K562 (cell line): ENCODE measurements around the gene PAN3.

ENCODE experiments used
- CBFB ChIP-seq: sonication (generic); formaldehyde crosslinking; IDR thresholded peaks from 2 replicates; pipeline ENCODE4 v1.4.0; 2020; ENCODE audit warnings: mild to moderate bottlenecking, missing genetic modification reagents
- HDAC6 ChIP-seq: IDR thresholded peaks from 2 replicates; pipeline ENCODE4 v1.6.1; 2012; ENCODE audit warnings: low read depth, mild to moderate bottlenecking, control low read depth, inconsistent platforms, low read length, moderate library complexity
- HNRNPK ChIP-seq: fragments of 200-400 bp; formaldehyde crosslinking; IDR thresholded peaks from one replicate; pipeline ENCODE4 v1.6.1; 2018; ENCODE audit warnings: mild to moderate bottlenecking, low read depth, low read length; ENCODE audit not compliant: poor library complexity, severe bottlenecking
- JUNB ChIP-seq: fragments of 450-650 bp; formaldehyde crosslinking; conservative IDR thresholded peaks from 2 replicates; pipeline ENCODE4 v1.4.0; 2020; ENCODE audit warnings: mild to moderate bottlenecking
- MYC ChIP-seq, 2 experiments: fragments of 250-450 bp in 1 of 2; sonication (Bioruptor Pico) in 1 of 2; IDR thresholded peaks; 2 replicates each; pipeline versions ENCODE4 v1.5.1 to v1.6.1; 2012 to 2021; ENCODE audit warnings: low read depth in 2 of 2, borderline replicate concordance in 1 of 2, improper control_type of control experiment in 1 of 2, low read length in 1 of 2, mild to moderate bottlenecking in 1 of 2, moderate library complexity in 1 of 2
- NFIC ChIP-seq: fragments of 450-650 bp; IDR thresholded peaks from 2 replicates; pipeline ENCODE4 v1.6.1; 2017; ENCODE audit warnings: mild to moderate bottlenecking, inconsistent platforms
- SIRT6 ChIP-seq: IDR thresholded peaks from one replicate; pipeline ENCODE4 v1.6.1; 2012; ENCODE audit warnings: low read depth, mild to moderate bottlenecking, control low read depth, inconsistent platforms, low read length, moderate library complexity
- STAG1 ChIP-seq: sonication (generic); formaldehyde crosslinking; IDR thresholded peaks from 2 replicates; pipeline ENCODE4 v1.5.0; 2020; ENCODE audit warnings: missing genetic modification reagents, borderline replicate concordance
- ZHX1 ChIP-seq: fragments of 150-350 bp; conservative IDR thresholded peaks from 2 replicates; pipeline ENCODE4 v1.6.1; 2014; ENCODE audit warnings: low read length
- ZNF324 ChIP-seq: fragments of 250-450 bp; sonication (Bioruptor Pico); IDR thresholded peaks from 2 replicates; pipeline ENCODE4 v1.4.0; 2020; ENCODE audit warnings: mild to moderate bottlenecking
- ZNF785 ChIP-seq: fragments of 250-450 bp; sonication (Bioruptor Pico); IDR thresholded peaks from 2 replicates; pipeline ENCODE4 v1.4.0; 2020; ENCODE audit warnings: mild to moderate bottlenecking
- TF ChIP-seq, protein P1 (sequence below), 3 experiments: IDR thresholded peaks in 2 of 3; conservative IDR thresholded peaks in 1 of 3; 2 replicates each; pipeline ENCODE4 v1.5.1; 2011 to 2012; ENCODE audit warnings: low read length in 3 of 3, mild to moderate bottlenecking in 3 of 3, control low read depth in 2 of 3, improper control_type of control experiment in 1 of 3, inconsistent platforms in 1 of 3, low read depth in 1 of 3, mixed read lengths in 1 of 3, moderate library complexity in 1 of 3; ENCODE audit not compliant: insufficient read depth in 2 of 3
- TF ChIP-seq, protein P2 (sequence below): fragments of 200-800 bp; sonication (Bioruptor generic); IDR thresholded peaks from 2 replicates; pipeline ENCODE4 v1.6.1; 2017; ENCODE audit warnings: missing genetic modification characterization, missing compliant biosample characterization
- TF ChIP-seq, protein P3 (sequence below): fragments of 250-450 bp; sonication (Bioruptor Pico); IDR thresholded peaks from 2 replicates; pipeline ENCODE4 v1.5.0; 2021; ENCODE audit warnings: mild to moderate bottlenecking, moderate library complexity

- TF ChIP-seq, protein P1, sequence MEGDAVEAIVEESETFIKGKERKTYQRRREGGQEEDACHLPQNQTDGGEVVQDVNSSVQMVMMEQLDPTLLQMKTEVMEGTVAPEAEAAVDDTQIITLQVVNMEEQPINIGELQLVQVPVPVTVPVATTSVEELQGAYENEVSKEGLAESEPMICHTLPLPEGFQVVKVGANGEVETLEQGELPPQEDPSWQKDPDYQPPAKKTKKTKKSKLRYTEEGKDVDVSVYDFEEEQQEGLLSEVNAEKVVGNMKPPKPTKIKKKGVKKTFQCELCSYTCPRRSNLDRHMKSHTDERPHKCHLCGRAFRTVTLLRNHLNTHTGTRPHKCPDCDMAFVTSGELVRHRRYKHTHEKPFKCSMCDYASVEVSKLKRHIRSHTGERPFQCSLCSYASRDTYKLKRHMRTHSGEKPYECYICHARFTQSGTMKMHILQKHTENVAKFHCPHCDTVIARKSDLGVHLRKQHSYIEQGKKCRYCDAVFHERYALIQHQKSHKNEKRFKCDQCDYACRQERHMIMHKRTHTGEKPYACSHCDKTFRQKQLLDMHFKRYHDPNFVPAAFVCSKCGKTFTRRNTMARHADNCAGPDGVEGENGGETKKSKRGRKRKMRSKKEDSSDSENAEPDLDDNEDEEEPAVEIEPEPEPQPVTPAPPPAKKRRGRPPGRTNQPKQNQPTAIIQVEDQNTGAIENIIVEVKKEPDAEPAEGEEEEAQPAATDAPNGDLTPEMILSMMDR (IDR thresholded peaks at IDR 0.05 in 2 of 3, conservative IDR thresholded peaks at IDR 0.05 in 1 of 3; ENCODE audit: insufficient read depth in 2 of 3, low read depth in 1 of 3, low read length in 3 of 3), result no peak
- no peak for TF ChIP-seq ZHX1
- TF ChIP-seq ZNF324 (CRISPR knock-in tag), result no peak
- TF ChIP-seq ZNF785 (CRISPR knock-in tag), result no peak
- TF ChIP-seq MYC (IDR thresholded peaks at IDR 0.05; ENCODE audit: low read depth, low read length), result no peak
- TF ChIP-seq MYC (CRISPR knock-in tag; IDR thresholded peaks at IDR 0.05; ENCODE audit: borderline replicate concordance, low read depth), result no peak
- TF ChIP-seq STAG1, result no peak
- no peak for TF ChIP-seq HNRNPK
- TF ChIP-seq, protein P2, sequence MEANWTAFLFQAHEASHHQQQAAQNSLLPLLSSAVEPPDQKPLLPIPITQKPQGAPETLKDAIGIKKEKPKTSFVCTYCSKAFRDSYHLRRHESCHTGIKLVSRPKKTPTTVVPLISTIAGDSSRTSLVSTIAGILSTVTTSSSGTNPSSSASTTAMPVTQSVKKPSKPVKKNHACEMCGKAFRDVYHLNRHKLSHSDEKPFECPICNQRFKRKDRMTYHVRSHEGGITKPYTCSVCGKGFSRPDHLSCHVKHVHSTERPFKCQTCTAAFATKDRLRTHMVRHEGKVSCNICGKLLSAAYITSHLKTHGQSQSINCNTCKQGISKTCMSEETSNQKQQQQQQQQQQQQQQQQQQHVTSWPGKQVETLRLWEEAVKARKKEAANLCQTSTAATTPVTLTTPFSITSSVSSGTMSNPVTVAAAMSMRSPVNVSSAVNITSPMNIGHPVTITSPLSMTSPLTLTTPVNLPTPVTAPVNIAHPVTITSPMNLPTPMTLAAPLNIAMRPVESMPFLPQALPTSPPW (CRISPR knock-in tag), result no peak
- no peak for TF ChIP-seq NFIC
- TF ChIP-seq CBFB, result no peak
- no peak for TF ChIP-seq SIRT6
- no peak for TF ChIP-seq HDAC6
- TF ChIP-seq JUNB, result no peak
- TF ChIP-seq, protein P3, sequence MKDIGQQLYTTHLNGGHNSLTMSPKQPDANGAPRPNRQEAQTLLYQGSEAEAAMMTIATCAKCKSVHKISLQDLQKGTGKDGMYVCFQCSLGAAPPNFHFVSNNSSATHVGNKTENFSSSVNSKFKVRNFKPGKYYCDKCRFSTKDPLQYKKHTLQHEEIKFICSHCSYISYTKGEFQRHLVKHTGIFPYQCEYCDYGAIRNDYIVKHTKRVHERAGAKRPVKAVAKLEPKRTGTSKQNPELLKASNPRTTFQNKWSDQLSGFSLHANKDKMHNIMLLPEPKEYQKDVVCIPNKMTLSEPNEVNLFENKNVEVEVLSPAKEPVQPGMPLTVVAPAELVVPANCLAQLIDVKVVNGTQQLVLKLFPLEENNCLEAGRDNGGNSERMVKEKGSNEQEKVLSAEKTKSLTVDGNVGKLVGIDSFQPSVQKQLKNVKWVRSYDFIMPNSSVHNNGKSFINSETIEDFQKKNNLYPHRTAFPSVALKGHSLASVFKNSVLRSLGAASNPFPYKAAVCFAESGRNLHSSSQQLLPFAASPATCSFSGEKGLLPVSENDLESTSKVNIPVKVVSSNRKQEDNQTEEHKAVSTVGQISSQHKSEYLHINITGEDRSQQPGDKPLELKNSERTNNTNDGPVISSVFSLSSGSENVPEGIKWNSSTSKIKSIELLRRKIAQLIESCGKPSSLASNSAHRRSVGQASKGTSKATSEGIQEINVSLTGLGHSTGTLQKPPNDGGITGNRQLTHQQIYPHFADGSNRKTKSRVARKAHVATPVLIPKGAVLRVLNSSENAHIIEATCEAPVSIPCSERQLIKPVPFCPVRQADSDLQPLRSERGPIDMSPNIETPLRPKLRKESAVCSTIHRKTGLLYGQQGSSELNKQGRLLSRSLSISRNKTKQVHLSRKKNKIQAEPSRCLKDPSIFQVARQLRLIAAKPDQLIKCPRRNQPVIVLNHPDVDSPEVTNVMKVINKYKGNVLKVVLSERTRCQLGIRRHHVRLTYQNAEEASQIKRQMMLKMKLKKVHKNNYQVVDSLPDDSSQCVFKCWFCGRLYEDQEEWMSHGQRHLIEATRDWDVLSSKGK, result no peak
These were observed 168.0 kb downstream of the PAN3 start for GRCh38 chr13:28306325-28306724.
